ENCODE results near the gene DHRS7B. TPM values are rescaled to one million over a fixed set of nuclear protein-coding genes. Genes with fewer than 3 reads are reported as not detected.

DHRS7B gene
- total and polyA plus RNA-seq, 2 of the 13 experiments (the other 11 are each of a cell fraction or from before 2014, with no cell fraction given) = 20.0 to 35.8 TPM

DNA sequence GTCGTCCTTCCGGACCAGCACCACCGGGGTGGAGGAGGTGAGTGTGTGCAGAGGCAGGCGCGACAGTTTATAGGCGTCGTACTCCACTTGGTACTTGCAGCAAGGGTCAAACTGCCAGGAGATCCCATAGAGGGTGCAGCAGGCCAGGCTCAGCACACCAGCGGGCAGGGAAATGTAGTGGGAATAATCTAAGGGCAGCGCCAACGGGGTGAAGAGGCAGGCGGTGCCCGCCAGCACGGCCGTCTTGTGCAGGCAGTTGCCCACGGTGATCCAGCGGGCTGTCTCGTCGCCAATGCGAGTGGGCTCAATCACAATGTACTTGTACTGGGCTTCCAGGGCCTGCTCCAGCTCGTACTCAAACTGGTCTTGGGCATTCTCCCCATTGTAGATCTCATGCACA is 71.6 kb downstream of the DHRS7B start:
- no peak overlapping the region for H2AFZ ChIP-seq (ENCODE audit: low read length)
- H4K20me1 ChIP-seq (ENCODE audit: insufficient read depth, low read length) = peaks cover 31% of the 10 kb centered on the region
- no peaks in the 10 kb centered on the region for H3K4me1 ChIP-seq (ENCODE audit: insufficient read depth, low read length)
- ChIA-PET CTCF (ENCODE audit: low intra/inter-chr PET ratio, low total read pairs) (no interaction called here), POLR2A (no interaction called here)
- no peak overlapping the region for H3K4me3 ChIP-seq (replicated peaks in 1 of 3; ENCODE audit: insufficient read depth in 1 of 3, low read depth in 2 of 3, low read length in 3 of 3)
- FAIRE-seq (no peak), ATAC-seq (no peak), DNase-seq (ENCODE audit: low spot score) (no peak)
- in situ Hi-C loops (cut with HindIII; ENCODE audit: extremely low pct_ligation_motif_present, low pct_unique_long_range_greater_than_20kb) (no loop called here), intact Hi-C loops (cut with micrococcal nuclease; ENCODE audit: unreplicated experiment) (no loop called here)
- TF ChIP-seq MEIS1 (CRISPR knock-in tag; IDR thresholded peaks at IDR 0.05; ENCODE audit: borderline replicate concordance) (no peak), ZFY (CRISPR knock-in tag; IDR thresholded peaks at IDR 0.05) (no peak), ATAD3A (CRISPR knock-in tag; IDR thresholded peaks at IDR 0.05) (no peak), ZNF670 (CRISPR knock-in tag; IDR thresholded peaks at IDR 0.05; ENCODE audit: borderline replicate concordance) (no peak), CENPX (CRISPR knock-in tag; IDR thresholded peaks at IDR 0.05) (no peak)
- TF ChIP-seq, protein P1, sequence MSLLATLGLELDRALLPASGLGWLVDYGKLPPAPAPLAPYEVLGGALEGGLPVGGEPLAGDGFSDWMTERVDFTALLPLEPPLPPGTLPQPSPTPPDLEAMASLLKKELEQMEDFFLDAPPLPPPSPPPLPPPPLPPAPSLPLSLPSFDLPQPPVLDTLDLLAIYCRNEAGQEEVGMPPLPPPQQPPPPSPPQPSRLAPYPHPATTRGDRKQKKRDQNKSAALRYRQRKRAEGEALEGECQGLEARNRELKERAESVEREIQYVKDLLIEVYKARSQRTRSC (CRISPR knock-in tag; IDR thresholded peaks at IDR 0.05; ENCODE audit: low read depth) = no peak
- TF ChIP-seq, protein P2, sequence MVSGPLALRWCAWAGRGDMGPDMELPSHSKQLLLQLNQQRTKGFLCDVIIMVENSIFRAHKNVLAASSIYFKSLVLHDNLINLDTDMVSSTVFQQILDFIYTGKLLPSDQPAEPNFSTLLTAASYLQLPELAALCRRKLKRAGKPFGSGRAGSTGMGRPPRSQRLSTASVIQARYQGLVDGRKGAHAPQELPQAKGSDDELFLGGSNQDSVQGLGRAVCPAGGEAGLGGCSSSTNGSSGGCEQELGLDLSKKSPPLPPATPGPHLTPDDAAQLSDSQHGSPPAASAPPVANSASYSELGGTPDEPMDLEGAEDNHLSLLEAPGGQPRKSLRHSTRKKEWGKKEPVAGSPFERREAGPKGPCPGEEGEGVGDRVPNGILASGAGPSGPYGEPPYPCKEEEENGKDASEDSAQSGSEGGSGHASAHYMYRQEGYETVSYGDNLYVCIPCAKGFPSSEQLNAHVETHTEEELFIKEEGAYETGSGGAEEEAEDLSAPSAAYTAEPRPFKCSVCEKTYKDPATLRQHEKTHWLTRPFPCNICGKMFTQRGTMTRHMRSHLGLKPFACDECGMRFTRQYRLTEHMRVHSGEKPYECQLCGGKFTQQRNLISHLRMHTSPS (CRISPR knock-in tag; IDR thresholded peaks at IDR 0.05; ENCODE audit: low read depth) = no peak
- H3K4me2 ChIP-seq (ENCODE audit: low read depth, low read length) = no peak overlapping the region
- no peak overlapping the region for H3K27ac ChIP-seq (ENCODE audit: extremely low read length, insufficient read depth, low read length)
- peaks cover 42% of the 10 kb centered on the region for H3K79me2 ChIP-seq (ENCODE audit: insufficient read depth, low read length)
- 100% methylated on average over 20 of the region's 20 CpGs for WGBS (ENCODE audit: low lambda C conversion rate)
- no peaks in the 10 kb centered on the region for H3K9me3 ChIP-seq (ENCODE audit: low read length)
- H3K9ac ChIP-seq (ENCODE audit: insufficient read depth, low read depth, low read length) = no peak overlapping the region
- H3K27me3 ChIP-seq (ENCODE audit: control insufficient read depth in 1 of 2, insufficient read depth in 2 of 2, low read length in 2 of 2) = no peaks in the 10 kb centered on the region
- peaks cover 9 to 33% of the 10 kb centered on the region in 2 experiments; a peak in 4 of 5 replicates for H3K36me3 ChIP-seq (replicated peaks in 1 of 2; ENCODE audit: control insufficient read depth in 1 of 2, insufficient read depth in 2 of 2, low read length in 2 of 2)
- BruUV-seq (replicated peaks) = no TSS peak
